NCI-H2107 treated with DMSO at 0.1 percent for 48 hours (cell line): ENCODE data around the gene MYOF.
"Not testable (repeated sequence)": the region's sequence is repeated elsewhere in the genome, so short reads cannot be mapped to it uniquely, and the experiment has no call there.

Source experiments
- DNase-seq: peaks from one replicate; lab custom pipeline; 2025; ENCODE audit not compliant: unreplicated experiment; lab: John Stamatoyannopoulos, UW

The MYOF gene

GRCh38 chr10:93390306-93391090 lies 91.6 kb downstream of the MYOF start:
- DNase-seq: no peak

GRCh38 chr10:93386631-93387369 lies 95.3 kb downstream of the MYOF start:
- no peak for DNase-seq

GRCh38 chr10:93385345-93385744 lies 96.8 kb downstream of the MYOF start:
- DNase-seq: no peak

- no peak for DNase-seq
Measured at GRCh38 chr10:93384006-93384405, 98.1 kb downstream of the MYOF start.

GRCh38 chr10:93383562-93383981 lies 98.6 kb downstream of the MYOF start:
- no peak for DNase-seq

GRCh38 chr10:93379731-93380575 lies 102.2 kb downstream of the MYOF start:
- no peak for DNase-seq

- DNase-seq: no peak
Measured at GRCh38 chr10:93378997-93379730, 103.0 kb downstream of the MYOF start.

GRCh38 chr10:93378039-93378438 lies 104.1 kb downstream of the MYOF start:
- no peak for DNase-seq

GRCh38 chr10:93376372-93377293 lies 105.5 kb downstream of the MYOF start:
- DNase-seq: peak; percentile 62

GRCh38 chr10:93370961-93371360 lies 111.2 kb downstream of the MYOF start:
- DNase-seq: no peak

GRCh38 chr10:93369588-93370164 lies 112.5 kb downstream of the MYOF start:
- DNase-seq: no peak

- DNase-seq: no peak
Measured at GRCh38 chr10:93368210-93368609, 113.9 kb downstream of the MYOF start.

GRCh38 chr10:93367664-93368063 lies 114.5 kb downstream of the MYOF start:
- no peak for DNase-seq

- DNase-seq: no peak
Measured at GRCh38 chr10:93364966-93365365, 117.2 kb downstream of the MYOF start.

- DNase-seq: no peak
Measured at GRCh38 chr10:93363891-93364648, 118.1 kb downstream of the MYOF start.

GRCh38 chr10:93358398-93358797 lies 123.7 kb downstream of the MYOF start:
- not testable (repeated sequence) for DNase-seq

- DNase-seq: peak; percentile 24
Measured at GRCh38 chr10:93357680-93358079, 124.5 kb downstream of the MYOF start.

- DNase-seq: no peak
Measured at GRCh38 chr10:93356516-93356915, 125.6 kb downstream of the MYOF start.
